HS-5 (cell line): ENCODE measurements around the gene PSRC1.

Experiments
- DNase-seq: peaks from one replicate; pipeline ENCODE4 v3.0.0-alpha.2; 2012; ENCODE audit warnings: low read depth

Gene PSRC1

DNA sequence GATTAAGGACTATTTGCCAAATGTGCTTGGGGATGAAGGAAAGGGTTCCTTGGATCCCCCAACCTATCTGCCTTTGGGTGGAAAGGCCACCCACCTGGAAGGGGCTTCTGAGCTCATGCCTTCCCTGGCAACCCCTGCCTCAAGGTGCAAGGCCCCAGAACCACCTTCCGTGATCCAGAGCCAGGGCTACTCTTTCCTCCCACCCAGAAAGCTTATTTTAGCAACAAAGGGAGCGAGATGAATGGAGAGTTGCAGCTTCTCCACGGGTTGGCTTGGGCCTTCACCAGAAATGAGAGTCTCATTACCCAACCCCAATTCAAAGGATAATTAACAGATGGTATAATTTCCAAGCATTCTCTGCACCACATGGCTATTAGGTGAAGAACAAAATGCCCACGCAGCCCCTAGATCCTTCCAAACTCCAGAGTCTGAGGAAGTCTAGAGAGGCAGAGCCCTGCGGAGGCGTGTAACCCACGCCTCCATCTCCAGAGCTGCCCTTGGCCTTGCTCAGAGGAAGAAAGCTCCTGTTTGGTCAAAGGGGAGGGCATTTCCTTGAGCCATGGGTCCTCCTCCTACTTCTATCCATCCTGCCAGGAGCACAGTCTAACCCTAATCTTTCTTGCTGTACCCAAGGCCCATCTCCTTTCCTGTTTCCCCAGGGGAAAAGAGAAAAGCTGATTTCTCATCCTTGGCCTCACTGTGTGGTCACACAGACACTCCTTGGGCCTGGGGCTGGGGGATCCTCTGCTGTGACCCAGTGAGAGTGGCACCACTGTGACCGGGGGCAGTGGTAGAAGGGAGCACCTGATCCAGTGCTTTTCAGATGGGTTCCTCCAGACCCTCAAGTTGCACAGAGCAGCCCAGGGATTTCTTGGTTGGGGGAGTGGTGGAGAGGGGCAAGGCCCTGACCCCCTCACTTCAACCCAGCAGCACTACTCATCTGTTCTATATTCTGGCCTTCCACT, 35.3 kb downstream of the PSRC1 start:
- no peak for DNase-seq

DNA sequence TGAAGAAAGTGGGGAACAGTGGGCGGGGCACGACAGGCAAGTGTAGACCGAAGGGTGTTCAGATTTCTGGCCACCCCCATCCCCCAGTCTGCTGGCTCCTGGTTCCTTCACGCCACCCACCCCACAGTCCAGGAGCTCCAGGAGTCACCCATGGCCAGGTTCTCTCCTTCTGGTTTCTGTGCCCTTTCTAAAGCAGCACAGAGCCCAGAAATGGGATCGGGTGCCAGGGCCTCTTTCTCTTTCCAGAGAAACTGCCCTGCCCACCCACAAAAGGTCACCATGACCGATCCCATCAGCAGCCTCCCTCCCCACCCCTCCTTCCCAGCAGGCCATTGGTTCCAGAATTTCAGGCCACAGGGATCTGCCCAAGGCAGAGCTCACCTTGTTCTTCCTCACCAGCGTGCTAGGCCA, 36.8 kb downstream of the PSRC1 start:
- DNase-seq, result no peak

DNA sequence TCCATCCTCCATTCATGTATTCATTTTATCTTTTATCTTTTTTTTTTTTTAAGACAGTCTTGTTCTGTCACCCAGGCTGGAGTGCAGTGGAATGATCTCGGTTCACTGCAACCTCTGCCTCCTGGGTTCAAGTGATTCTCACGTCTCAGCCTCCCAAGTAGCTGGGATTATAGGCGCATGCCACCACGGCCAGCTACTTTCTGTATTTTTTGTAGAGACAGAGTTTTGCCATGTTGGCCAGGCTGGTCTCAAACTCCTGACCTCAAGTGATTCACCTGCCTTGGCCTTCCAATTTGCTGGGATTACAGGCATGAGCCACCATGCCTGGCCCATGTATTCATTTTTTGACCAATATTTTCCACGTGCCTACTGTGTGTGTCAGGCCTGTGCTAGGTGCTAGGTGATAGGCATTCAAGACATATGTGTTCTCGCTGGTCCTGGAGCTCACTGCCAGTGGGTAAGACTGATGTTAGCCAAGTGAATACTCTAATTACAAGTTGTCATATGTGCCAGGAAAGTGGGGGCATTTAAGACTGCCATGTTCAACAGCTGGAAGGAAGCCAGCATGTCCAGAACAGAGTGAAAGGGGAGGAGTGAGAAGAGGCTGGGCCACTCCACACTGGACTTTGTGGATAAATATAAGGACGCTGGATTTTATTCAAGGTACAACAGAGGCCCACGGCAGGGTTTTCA, 38.9 kb downstream of the PSRC1 start:
- no peak for DNase-seq

DNA sequence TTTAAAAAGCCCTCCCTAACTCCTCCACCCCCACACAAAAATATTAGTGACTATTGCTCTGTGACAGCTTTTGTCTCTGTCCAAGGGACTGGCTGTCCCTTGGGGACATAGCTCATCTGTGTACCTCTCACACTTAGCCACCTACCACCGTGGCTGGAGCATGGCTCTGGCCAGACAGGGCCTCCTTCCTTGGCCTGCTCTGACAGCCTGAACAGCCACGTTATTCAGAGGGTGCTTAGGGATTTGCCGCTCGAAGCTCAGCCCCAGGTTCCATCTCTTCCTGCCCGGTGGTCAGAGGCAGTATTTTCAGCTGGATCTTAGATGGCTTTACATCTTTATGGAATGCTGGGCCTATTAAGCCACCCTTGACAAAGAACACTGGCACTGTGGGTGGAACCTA, 39.7 kb downstream of the PSRC1 start:
- DNase-seq, result no peak

DNA sequence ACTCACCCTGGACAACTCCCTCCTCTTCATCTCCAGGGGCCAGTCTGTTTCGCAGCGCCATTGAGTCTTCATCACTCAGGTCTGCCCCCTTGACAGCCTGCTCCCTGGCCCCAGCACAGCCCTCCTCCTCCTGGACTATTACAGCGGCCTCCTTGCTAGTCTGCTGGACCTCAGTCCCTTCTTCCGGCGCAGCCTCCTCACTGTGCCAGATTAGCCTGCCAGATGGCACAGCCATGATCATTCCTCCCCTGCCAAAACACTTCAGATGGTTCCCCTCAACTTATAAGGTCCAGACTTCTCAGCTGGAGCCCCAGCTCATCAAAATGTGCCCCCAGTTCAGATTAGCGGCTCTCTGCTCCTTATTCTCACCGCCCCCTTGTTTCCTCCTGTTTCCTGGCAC, 40.6 kb downstream of the PSRC1 start:
- DNase-seq, result no peak

DNA sequence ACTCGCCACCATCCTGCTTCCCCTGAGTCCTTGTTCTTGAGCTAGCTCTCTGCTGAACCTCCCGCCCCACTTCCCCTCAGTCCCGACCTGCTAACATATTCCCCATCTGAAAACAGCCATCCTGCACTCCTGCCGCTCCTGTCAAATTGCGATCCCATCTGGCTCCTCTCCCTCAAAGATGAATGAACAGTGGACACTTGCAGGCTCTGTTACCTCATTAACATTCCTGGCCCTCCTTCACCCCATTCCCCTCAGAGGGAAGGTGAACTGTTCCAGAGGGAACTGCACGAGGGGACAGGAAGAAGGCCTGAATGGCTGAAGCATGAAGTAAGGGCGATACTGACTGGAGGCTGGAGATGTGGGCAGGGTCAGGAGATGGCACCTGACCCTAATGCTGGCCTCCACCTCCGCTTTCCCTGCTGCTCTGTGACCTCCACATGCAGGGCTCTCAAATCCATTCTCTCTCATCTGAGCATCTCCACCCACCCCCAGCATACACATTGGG, 41.1 kb downstream of the PSRC1 start:
- DNase-seq, result no peak

DNA sequence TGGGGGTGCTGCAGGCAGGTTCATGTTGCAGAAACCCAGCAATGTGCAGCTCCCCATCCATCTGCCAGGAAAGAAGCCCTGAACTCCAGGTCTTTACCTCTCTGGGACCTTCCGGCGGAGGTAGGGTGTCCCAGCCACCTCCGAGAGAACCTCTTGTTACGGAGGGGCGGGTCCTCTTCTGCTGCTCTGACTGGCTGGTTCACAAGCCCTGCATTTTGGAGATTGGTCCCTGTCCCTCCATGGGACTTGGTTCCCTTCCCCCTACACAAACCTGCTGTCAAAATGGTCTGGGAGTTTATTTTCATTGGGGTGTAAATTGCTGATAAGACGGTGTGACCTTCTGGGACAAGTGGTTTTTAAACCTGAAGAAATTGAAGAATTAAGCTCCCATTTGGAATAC, 41.6 kb downstream of the PSRC1 start:
- DNase-seq, result no peak

DNA sequence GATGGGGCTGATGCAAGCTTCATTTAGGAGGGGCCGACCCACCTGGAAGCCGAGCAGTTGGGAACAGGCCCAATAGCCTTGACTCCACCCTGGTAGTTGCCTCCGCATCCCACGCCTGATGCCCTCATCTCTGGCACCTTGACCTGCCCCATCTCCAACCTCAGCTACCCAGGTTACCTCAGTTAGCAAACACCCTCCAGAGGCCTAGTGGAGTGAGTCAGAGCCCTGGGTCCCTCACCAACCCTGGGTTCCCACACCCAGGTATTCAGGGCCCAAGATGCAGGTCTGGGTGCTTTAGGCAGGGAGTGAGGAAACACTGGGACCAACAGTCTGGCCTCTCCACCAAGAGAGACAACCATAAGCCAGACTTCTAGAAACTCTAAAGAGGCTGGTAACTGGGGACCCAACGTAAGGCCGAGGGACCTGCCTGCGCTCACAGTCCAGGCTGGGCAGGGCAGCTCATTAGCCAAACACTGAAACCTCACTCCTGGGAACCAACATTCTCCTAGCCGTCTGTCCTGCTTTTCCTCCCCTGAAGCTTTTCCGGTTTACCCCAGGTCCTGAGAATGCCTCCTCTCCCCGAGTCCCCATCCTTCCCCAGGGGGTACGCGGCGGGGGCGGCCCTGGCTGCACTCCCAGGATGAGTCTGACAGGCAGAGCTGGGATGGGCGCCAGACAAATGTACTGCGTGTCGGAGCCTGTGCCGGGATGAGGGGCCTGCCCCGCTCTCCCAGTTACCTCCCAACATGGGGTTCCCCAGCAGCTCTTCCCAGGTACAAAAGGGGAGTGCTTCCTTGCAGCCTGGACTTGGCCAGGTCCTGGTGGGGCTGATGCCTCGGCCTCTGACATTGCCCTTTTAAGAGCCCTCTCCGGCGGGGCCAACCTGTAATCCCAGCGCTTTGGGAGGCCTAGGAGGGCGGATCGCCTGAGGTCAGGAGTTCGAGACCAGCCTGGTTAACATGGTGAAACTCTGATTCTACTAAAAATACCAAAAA, 42.5 kb downstream of the PSRC1 start:
- DNase-seq, result no peak

DNA sequence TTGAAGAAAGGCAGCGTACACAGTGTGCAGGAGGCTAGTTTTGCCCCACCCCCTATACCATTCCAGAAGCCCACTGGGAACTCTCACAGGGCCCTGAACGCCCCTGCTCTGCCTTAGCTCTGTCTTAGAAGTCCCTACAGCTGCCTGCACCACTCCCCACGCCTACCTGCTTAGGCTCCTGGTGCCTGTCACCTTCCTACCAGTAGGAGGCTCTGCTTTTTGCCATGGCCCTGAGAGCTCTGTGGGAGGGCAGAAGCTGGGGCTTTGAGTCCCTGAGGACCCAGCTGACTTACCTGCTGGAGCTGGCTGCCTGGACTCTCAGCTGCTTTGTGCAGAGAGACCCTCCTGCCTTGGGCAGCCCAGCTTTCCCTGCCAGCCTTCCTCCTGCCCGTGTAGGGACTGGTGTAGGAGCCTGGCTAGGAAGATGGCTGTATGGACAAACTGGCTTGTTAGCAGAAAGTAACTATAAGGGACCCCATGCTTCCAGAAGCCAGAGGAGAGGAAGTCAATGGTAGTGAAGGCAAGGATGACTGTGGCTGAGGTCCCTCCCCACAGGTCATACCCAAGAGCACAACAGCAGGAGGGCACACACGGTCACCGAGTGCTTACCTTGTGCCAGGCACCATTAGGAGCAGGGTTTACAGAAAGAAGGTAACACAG, 43.4 kb downstream of the PSRC1 start:
- no peak for DNase-seq

DNA sequence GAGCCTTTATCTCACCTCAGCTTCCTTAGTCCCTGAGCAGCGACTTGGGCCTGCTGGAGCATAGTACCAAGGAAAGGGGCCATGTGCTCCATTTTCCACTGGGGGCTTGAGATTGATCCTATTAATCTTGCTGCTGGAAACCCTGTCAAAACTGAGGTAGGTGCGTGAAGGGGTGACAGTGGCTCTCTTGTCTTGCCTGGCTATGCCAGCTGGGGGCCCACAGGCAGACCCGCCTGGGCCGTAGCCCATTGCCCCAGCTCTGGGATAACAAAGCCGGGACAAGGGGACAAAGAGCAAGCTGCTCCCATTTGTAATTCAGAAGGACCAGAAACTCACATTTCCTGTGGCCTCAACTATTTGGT, 43.9 kb downstream of the PSRC1 start:
- no peak for DNase-seq

DNA sequence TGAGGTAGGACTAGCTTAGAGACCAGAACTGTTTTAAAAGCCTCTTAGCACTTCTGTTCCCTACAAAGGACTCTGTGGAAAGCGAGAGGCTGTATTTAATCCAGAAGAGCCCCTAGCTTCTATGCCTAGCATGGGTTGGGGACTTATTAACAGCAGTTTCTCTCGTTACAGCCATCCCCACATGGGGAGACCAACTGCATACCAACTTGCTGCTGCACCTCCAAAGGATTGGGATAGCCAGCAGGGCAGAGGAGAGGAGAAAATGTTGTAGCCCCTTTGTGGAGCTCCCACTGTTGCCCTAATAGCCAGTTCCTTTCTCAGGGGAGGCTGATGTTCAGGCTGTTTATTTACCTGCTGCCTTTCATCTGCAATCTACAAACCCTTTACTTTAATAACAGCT, 44.6 kb downstream of the PSRC1 start:
- DNase-seq, result no peak

DNA sequence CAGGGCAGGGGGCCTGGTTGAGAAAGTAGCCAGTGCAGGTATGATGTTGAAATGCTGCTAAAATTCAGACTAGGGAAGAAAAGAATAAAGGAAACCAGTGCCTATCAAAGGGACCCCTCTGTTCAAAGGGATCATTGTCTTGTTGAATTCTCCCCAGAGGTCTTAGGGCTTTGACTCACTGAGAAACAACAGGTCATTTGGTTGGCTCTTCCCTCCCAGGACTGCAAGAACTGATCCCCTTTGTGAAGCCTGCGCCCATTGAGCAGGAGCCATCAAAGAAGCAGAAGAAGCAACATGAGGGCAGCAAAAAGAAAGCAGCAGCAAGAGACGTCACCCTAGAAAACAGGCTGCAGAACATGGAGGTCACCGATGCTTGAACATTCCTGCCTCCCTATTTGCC, 45.4 kb downstream of the PSRC1 start:
- DNase-seq, result no peak

DNA sequence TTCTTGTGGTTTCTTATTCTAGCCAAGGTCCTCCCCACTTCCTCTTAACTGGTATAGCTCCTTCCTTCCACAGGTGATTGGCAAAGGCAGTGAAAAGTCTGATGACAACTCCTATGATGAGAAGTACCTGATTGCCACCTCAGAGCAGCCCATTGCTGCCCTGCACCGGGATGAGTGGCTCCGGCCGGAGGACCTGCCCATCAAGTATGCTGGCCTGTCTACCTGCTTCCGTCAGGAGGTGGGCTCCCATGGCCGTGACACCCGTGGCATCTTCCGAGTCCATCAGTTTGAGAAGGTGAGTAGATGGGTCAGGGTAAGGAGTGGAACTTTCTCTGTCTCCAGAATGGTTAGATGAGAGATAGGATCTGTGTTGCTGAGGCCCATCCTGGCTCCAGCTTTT, 47.8 kb downstream of the PSRC1 start:
- no peak for DNase-seq

DNA sequence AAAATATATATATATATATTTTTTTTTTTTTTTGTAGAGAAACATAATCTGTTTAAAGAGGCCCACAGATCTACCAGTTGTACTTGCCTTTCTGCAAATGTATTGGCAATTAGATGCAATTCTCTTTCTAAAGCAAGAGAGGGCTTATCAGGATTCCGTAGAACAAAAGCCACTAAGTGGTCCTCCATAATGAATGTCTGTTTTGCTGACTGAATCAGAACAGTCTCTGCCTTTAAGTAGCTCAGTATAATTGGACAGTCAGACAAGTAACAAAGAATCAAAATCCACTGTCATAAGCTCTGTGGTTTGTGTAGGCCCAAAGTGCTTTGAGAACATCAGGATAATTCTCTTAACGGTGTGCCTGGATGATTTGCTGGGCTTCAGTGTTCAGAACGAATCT, 51.9 kb downstream of the PSRC1 start:
- DNase-seq, result no peak
